CD4-positive, alpha-beta T cell treated with Interleukin-6 at 100 ng/mL for 8 hours (primary cell): ENCODE data around the gene EFEMP1.

Experiments used
- DNase-seq: peaks from one replicate; pipeline ENCODE4 v3.0.0-alpha.2; 2020; ENCODE audit warnings: mixed read lengths, low spot score

EFEMP1 gene, protein sequence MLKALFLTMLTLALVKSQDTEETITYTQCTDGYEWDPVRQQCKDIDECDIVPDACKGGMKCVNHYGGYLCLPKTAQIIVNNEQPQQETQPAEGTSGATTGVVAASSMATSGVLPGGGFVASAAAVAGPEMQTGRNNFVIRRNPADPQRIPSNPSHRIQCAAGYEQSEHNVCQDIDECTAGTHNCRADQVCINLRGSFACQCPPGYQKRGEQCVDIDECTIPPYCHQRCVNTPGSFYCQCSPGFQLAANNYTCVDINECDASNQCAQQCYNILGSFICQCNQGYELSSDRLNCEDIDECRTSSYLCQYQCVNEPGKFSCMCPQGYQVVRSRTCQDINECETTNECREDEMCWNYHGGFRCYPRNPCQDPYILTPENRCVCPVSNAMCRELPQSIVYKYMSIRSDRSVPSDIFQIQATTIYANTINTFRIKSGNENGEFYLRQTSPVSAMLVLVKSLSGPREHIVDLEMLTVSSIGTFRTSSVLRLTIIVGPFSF

GRCh38 chr2:55923091-55923981 lies at the start of gene EFEMP1:
Gene EFEMP1 (minus strand): TSS chr2:55923782. CDS start chr2:55922440, 1,342 bp downstream.
- no peak for DNase-seq

GRCh38 chr2:55970500-55970899 lies 46.9 kb upstream of the EFEMP1 start:
- no peak for DNase-seq

- no peak for DNase-seq
Observed at GRCh38 chr2:55968941-55969340, 45.4 kb upstream of the EFEMP1 start.

DNA sequence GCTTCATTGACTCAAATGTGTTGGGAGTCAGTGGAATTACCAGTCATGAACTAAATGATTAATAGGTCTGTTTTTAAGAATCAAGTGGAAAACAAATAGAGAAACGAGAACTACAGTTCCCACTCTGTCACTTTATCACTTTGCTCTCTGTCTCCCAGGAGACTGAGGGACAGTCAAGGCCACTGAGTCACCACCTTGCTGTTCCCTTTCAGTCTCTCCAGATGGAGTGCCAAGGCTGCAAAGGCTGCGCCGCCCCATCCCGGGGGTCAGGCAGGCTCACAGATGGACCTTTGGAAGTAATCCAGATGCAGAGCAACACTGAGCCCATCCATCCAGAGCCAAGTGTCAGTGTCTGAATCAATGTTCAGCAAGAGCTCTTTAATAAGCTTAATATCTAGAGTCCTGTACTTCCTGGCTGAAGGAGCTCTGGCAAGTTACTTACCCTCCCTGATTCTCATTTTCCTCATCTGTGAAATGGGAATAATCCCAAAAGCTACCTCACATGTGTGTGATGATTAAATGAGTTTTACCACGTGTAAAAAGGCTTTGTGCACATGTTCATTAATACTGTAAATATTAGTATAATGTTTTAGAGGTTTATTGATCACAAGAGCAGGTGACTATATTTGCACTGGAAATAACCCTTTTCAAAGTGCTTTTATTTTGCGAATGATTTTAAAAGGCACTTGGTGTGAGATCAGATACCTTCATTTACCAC lies 43.0 kb upstream of the EFEMP1 start:
- no peak for DNase-seq

GRCh38 chr2:55965966-55966365 lies 42.4 kb upstream of the EFEMP1 start:
- DNase-seq = no peak

GRCh38 chr2:55965276-55965675 lies 41.7 kb upstream of the EFEMP1 start:
- no peak for DNase-seq

GRCh38 chr2:55962915-55963314 lies 39.3 kb upstream of the EFEMP1 start:
- DNase-seq = no peak

DNA sequence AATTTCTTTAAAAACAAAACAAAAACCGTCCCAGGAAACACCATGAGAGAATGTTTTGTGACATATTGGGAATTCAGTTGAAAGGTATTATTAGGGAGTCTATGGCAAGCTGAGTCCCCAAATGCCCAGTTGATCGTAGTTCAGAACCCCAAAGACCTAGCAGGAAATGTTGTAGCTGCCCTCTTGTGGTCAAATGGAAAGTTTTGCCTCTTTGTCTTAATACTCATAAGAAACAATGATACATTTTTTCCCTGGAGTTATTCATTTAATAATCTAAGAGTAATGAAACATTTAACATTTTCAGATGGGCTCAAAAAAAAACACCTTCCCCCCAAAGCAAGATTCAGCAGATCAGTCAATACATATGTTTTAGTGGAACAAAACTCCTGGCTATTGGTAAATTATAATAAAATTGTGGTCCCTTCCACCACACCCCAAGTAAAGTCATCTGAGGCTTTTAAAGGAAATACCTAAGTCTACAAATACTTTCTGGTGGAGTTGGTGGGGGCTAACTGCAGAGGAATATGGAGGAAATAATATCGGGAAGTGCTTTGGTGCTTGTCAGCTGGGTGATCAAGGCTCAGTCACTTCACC lies 37.8 kb upstream of the EFEMP1 start:
- DNase-seq = no peak

DNA sequence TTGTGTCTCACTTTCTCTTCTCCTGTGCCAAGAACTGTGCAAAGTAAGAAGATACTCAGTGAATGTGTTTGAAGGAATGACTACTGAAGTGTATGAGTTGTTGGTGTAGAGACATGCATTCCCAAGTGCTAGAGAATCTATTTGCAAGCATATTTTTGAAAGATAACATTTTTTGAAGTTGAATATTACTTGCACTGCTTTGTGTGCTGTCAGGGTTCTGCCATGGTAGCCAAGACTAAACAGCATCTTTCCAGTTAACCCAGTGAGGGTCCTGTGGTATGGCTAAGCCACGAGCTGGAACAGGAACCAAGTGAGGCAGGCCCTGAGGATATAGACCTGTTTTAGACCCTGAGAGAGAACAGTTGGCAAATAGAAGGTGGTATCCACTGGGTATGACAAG lies 35.2 kb upstream of the EFEMP1 start:
- DNase-seq = no peak

GRCh38 chr2:55957142-55957541 lies 33.6 kb upstream of the EFEMP1 start:
- DNase-seq = no peak

GRCh38 chr2:55954306-55955035 lies 30.9 kb upstream of the EFEMP1 start:
- DNase-seq = no peak

DNA sequence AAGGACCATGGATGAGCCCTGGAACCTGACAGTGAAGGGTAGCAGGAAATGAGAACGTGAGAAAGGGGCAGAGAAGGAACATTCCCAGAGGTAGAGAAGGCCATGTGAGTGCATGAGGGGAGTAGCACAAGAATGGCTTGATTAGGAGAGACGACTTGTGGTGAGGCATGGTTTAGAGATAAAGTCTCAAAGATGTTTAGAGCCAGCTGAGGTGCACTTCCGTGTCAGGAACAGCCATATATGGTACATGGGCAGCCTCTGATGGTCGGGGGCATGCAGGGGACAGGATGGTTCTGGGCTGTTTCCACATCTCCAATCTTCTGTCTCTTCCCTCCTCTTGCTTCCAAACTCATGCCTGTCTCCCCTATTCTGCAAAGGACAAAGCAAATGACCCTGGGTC lies 28.8 kb upstream of the EFEMP1 start:
- no peak for DNase-seq

DNA sequence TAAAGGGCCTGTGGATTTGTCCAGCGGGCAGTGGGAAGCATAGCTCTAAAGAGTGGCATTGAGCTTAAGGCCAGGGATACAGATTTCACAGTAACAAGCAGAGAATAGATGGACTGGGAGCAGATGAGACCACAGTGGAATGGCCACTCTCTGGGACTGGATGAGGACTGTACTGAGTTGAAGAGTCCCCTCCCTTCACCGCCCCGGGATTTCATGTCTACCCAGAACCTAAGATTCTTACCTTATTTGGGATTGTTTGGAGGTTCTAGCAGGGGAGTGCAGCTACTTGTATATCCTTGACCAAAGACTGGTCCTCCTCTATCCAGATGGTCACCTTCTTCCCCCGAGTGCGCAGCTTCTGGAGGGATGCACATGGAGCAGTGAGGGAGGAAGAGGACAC lies 28.0 kb upstream of the EFEMP1 start:
- DNase-seq = no peak

DNA sequence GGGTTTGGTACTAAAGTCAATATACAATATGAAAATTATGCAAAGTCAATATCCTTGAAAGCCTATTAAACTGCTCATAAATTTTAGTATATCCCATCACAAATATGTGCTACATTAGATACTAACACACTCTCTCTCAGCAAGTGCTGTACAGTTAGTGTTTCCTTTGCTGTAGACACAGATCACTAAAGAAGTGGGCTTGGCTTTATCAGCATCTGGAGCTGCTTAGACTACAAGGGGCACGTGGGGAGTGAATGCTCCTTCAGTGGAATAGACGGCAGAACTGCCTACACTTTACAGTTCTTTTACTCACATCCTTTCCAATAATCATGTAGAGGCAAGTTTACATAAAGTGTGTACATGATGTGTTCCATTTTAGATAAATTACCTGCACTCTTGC lies 26.0 kb upstream of the EFEMP1 start:
- no peak for DNase-seq

- no peak for DNase-seq
Observed at GRCh38 chr2:55949211-55949610, 25.6 kb upstream of the EFEMP1 start.

DNA sequence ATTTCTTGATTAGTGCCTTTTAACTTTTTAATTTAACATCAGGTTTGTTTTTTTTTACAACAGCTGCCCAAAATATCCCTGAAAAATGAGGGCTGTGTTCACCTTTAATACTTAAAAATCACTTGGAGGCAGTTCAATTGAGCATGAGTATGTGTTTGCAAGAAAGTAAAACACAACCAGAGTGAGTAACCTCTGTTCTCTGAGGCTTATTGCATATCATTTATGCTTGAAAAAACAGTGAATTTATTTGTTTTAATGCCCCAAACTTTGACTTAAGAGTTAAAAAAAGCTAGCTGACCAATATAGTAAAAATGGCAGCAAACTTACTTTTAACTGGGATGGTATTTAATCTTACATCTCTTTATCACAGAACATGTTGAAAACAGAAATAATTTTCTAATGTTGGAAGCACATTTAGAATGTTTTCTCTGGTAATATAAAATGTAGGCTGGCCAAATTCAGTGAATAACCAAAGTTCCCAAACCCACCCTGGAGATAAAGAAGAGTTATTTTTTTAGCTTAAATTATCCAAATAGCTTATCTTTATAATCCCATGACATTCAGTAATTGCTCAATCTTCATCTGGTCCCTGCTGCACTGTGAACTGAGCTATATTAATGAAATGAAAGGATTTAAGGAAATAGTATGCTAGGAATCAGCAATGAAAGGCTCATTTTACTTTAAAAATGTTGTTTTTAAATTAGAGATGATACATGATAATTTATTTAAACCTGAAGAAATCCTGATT lies 24.8 kb upstream of the EFEMP1 start:
- no peak for DNase-seq

DNA sequence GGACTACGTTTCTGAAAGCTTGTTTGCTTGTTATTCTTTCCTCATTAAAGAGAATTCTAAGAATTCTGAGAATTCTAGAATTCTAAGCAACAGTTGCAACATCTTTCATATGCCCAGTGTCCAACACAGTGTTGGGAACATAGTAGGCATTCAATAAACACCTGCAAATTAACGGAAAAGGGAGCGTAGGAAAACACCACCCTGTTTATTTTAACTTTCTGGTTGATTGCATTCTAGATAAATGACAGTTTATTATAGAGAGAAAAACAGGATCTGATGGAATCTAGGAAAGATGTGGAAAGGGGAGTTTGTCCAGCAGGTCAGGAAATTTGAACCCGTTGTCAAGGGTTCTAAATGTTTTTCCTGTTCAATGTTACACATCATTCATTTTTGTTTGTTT lies 24.2 kb upstream of the EFEMP1 start:
- no peak for DNase-seq

DNA sequence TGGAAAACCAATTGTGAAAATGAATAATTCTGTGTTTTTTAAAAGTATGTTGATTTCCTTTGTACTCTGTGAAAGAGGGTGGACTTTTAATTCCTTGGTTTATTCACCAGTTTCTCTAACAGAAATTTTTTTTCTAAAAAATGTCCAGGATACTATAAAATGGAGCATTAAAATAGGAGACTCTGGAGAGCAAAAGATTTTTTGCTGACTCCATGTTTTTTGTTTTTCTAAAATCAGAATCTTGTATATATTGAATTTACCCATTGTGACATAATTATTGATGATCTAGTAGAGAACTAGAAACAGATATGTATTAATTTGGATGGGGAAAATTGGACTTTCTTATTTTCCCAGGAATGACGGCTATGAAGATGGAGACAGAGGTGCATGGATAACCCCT lies 23.2 kb upstream of the EFEMP1 start:
- DNase-seq = no peak

DNA sequence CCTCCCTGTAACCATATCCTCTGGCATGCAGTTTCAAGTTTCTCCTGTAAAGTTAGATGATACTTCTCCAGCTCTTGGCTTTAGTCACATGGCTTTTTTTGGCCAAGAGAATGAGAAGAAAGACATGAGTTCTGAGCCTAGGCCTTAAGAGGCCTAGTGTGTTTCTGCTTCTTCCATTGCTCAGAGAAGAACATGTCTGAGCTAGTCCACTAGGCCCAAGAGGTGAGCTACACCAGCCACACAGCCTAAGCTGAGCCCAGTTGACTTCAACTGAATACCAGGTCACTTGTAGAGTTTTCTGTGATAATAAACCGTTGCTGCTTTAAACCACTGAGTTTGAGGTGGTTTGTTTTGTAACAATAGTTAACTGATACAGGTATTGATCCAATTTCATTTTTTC lies 19.9 kb upstream of the EFEMP1 start:
- DNase-seq = no peak

DNA sequence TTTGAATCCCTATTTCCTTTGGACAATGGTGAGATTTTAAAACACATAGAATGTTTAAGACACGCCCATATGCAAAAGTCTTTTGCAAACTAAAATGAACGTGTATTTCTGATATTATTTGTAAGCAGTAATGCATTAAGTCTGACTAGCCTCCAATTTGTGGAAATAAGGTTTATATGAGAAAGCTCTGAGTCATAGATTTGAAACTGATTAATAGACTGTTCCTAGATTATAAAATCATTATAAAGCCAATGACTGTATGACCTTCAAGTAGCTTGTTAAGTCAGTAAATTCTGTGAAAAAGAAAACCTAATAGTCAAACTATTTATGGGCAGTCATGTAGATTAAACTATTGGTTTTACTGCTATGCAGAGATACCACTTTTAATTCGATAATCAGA lies 12.8 kb upstream of the EFEMP1 start:
- DNase-seq = no peak

- DNase-seq = no peak
Observed at GRCh38 chr2:55934337-55934736, 10.8 kb upstream of the EFEMP1 start.
